SK-N-SH treated with all-trans-retinoic acid at 6 μM for 48 hours (cell line): ENCODE measurements around the gene COX6A2.
"Not testable (repeated sequence)": the region's sequence is repeated elsewhere in the genome, so short reads cannot be mapped to it uniquely, and the experiment has no call there.

Experiments used
- ATAC-seq: fragments of 200-7000 bp; cut with Tn5 transposase; 3 replicates; pipeline ENCODE4 v1.9.1; 2020; ENCODE audit warnings: mild to moderate bottlenecking, moderate library complexity
- ARNTL ChIP-seq: fragments of 450-650 bp; formaldehyde crosslinking; IDR thresholded peaks from 2 replicates; pipeline ENCODE4 v1.5.0; 2020; ENCODE audit warnings: low read depth, mild to moderate bottlenecking, moderate library complexity, borderline replicate concordance
- BACH2 ChIP-seq: fragments of 250-450 bp; sonication (Bioruptor Pico); IDR thresholded peaks from 2 replicates; pipeline ENCODE4 v1.9.0; 2021; ENCODE audit warnings: mild to moderate bottlenecking, borderline replicate concordance
- CSDC2 ChIP-seq: fragments of 250-450 bp; sonication (Bioruptor Pico); IDR thresholded peaks from 2 replicates; pipeline ENCODE4 v1.5.0; 2020; ENCODE audit warnings: mild to moderate bottlenecking, moderate library complexity
- CSRNP3 ChIP-seq: fragments of 250-450 bp; sonication (Bioruptor Pico); IDR thresholded peaks from 2 replicates; pipeline ENCODE4 v1.5.1; 2021; ENCODE audit warnings: mild to moderate bottlenecking, moderate library complexity
- ESRRG ChIP-seq: fragments of 250-450 bp; sonication (Bioruptor Pico); IDR thresholded peaks from 2 replicates; pipeline ENCODE4 v1.6.1; 2021; ENCODE audit warnings: mild to moderate bottlenecking
- GLIS3 ChIP-seq: fragments of 250-450 bp; sonication (Bioruptor Pico); IDR thresholded peaks from 2 replicates; pipeline ENCODE4 v1.5.0; 2020; ENCODE audit warnings: mild to moderate bottlenecking, moderate library complexity
- ISL1 ChIP-seq: fragments of 250-450 bp; sonication (Bioruptor Pico); IDR thresholded peaks from 2 replicates; pipeline ENCODE4 v2.1.2; 2022; ENCODE audit warnings: mild to moderate bottlenecking, moderate library complexity
- OSR1 ChIP-seq: fragments of 250-450 bp; sonication (Bioruptor Pico); IDR thresholded peaks from 2 replicates; pipeline ENCODE4 v1.8.0; 2022; ENCODE audit warnings: moderate library complexity, mild to moderate bottlenecking, inconsistent platforms
- PATZ1 ChIP-seq: fragments of 250-450 bp; sonication (Bioruptor Pico); IDR thresholded peaks from 2 replicates; pipeline ENCODE4 v1.8.0; 2020; ENCODE audit warnings: mild to moderate bottlenecking, moderate library complexity, borderline replicate concordance
- PPARA ChIP-seq: fragments of 250-450 bp; sonication (Bioruptor Pico); IDR thresholded peaks from 2 replicates; pipeline ENCODE4 v1.5.0; 2020; ENCODE audit warnings: mild to moderate bottlenecking, borderline replicate concordance
- RARB ChIP-seq: fragments of 250-450 bp; sonication (Bioruptor Pico); IDR thresholded peaks from 2 replicates; pipeline ENCODE4 v1.8.0; 2021; ENCODE audit warnings: mild to moderate bottlenecking, moderate library complexity
- SNAI2 ChIP-seq: fragments of 250-450 bp; sonication (Bioruptor Pico); IDR thresholded peaks from 2 replicates; pipeline ENCODE4 v1.5.0; 2020; ENCODE audit warnings: mild to moderate bottlenecking, moderate library complexity
- TCF4 ChIP-seq: fragments of 250-450 bp; sonication (Bioruptor Pico); IDR thresholded peaks from 2 replicates; pipeline ENCODE4 v1.8.0; 2021; ENCODE audit warnings: mild to moderate bottlenecking, moderate library complexity, borderline replicate concordance
- TOX ChIP-seq: fragments of 250-450 bp; sonication (Bioruptor Pico); IDR thresholded peaks from 2 replicates; pipeline ENCODE4 v1.8.0; 2021; ENCODE audit warnings: mild to moderate bottlenecking, moderate library complexity, borderline replicate concordance
- ZC3H10 ChIP-seq: fragments of 250-450 bp; sonication (Bioruptor Pico); IDR thresholded peaks from 2 replicates; pipeline ENCODE4 v1.5.1; 2021; ENCODE audit warnings: mild to moderate bottlenecking, moderate library complexity
- ZFP3 ChIP-seq: fragments of 250-450 bp; sonication (Bioruptor Pico); IDR thresholded peaks from 2 replicates; pipeline ENCODE4 v1.5.0; 2020; ENCODE audit warnings: mild to moderate bottlenecking, moderate library complexity
- ZFP30 ChIP-seq: fragments of 450-650 bp; formaldehyde crosslinking; IDR thresholded peaks from 2 replicates; pipeline ENCODE4 v1.5.0; 2022; ENCODE audit warnings: mild to moderate bottlenecking, moderate library complexity
- ZNF565 ChIP-seq: fragments of 450-650 bp; formaldehyde crosslinking; conservative IDR thresholded peaks from 2 replicates; pipeline ENCODE4 v1.5.0; 2020; ENCODE audit warnings: low read depth, mild to moderate bottlenecking, moderate library complexity
- ZNF70 ChIP-seq: fragments of 450-650 bp; formaldehyde crosslinking; IDR thresholded peaks from 2 replicates; pipeline ENCODE4 v1.5.0; 2020; ENCODE audit warnings: mild to moderate bottlenecking, moderate library complexity
- TF ChIP-seq, protein P1 (sequence below): fragments of 250-450 bp; sonication (Bioruptor Pico); IDR thresholded peaks from 2 replicates; pipeline ENCODE4 v1.5.1; 2020; ENCODE audit warnings: low read depth, mild to moderate bottlenecking, moderate library complexity
- TF ChIP-seq, protein P2 (sequence below): fragments of 250-450 bp; sonication (Bioruptor Pico); IDR thresholded peaks from 2 replicates; pipeline ENCODE4 v1.8.0; 2021; ENCODE audit warnings: low read depth, mild to moderate bottlenecking, moderate library complexity, borderline replicate concordance

Gene COX6A2

DNA sequence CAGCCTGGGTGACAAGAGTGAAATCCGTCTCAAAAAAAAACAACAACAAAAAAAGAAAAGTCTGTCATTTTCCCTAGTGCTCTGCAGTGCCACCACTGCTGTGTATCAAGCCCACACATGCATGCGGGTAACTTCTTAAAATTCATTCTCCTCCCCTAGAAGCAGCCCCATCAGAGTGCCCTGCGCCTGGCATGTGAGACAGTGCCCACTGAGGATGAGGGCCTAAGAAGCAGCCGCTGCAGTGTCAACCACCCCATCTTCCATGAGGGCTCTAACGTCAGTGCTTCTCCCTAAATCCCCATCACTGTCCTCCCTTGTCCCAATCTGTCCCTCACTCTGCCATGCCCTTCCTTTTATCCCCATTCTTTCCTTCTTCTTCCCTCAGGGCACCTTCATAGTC lies 10.2 kb downstream of the COX6A2 start:
- ATAC-seq = no peak
- no peak for TF ChIP-seq ZNF70
- TF ChIP-seq GLIS3 (CRISPR knock-in tag) = no peak
- no peak for TF ChIP-seq ZFP3 (CRISPR knock-in tag)
- TF ChIP-seq ZC3H10 (CRISPR knock-in tag) = no peak
- no peak for TF ChIP-seq TCF4 (CRISPR knock-in tag)
- TF ChIP-seq RARB (CRISPR knock-in tag) = no peak
- TF ChIP-seq ZNF565 (CRISPR knock-in tag) = no peak
- TF ChIP-seq PATZ1 (CRISPR knock-in tag) = no peak
- TF ChIP-seq BACH2 (CRISPR knock-in tag) = no peak
- TF ChIP-seq ISL1 = no peak
- TF ChIP-seq, protein P1, sequence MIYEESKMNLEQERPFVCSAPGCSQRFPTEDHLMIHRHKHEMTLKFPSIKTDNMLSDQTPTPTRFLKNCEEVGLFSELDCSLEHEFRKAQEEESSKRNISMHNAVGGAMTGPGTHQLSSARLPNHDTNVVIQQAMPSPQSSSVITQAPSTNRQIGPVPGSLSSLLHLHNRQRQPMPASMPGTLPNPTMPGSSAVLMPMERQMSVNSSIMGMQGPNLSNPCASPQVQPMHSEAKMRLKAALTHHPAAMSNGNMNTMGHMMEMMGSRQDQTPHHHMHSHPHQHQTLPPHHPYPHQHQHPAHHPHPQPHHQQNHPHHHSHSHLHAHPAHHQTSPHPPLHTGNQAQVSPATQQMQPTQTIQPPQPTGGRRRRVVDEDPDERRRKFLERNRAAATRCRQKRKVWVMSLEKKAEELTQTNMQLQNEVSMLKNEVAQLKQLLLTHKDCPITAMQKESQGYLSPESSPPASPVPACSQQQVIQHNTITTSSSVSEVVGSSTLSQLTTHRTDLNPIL (CRISPR knock-in tag) = no peak
- no peak for TF ChIP-seq SNAI2 (CRISPR knock-in tag)
- TF ChIP-seq CSDC2 (CRISPR knock-in tag) = no peak
- no peak for TF ChIP-seq CSRNP3
- no peak for TF ChIP-seq PPARA (CRISPR knock-in tag)
- TF ChIP-seq OSR1 (CRISPR knock-in tag) = no peak
- no peak for TF ChIP-seq ESRRG
- no peak for TF ChIP-seq ZFP30 (CRISPR knock-in tag)
- no peak for TF ChIP-seq ARNTL (CRISPR knock-in tag)
- no peak for TF ChIP-seq TOX (CRISPR knock-in tag)
- TF ChIP-seq, all 23 proteins: peak for 0

DNA sequence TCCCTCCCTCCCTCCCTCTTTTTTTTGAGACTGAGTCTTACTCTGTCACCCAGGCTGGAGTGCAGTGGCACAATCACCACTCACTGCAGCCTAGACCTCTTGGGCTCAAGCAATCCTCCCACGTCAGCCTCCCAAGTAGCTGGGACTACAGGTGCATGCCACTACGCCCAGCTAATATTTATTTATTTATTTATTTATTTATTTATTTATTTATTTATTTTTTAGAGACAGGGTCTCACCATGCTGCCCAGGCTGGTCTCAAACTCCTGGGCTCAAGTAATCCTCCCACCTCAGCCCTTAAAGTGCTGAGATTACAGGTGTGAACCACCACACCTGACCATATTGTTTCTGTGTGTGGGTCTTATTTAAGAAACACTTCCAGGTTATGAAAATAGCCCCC lies 11.1 kb downstream of the COX6A2 start:
- not testable (repeated sequence) for ATAC-seq

- TF ChIP-seq ESRRG (no peak), BACH2 (CRISPR knock-in tag) (no peak), CSRNP3 (no peak), ARNTL (CRISPR knock-in tag) (no peak), CSDC2 (CRISPR knock-in tag) (no peak), OSR1 (CRISPR knock-in tag) (no peak), ZFP30 (CRISPR knock-in tag) (no peak)
- TF ChIP-seq, protein P1 (CRISPR knock-in tag) = no peak
- TF ChIP-seq, all 23 proteins: peak for 0
- no peak for ATAC-seq
Measured at GRCh38 chr16:31416371-31416770, 11.8 kb downstream of the COX6A2 start.

DNA sequence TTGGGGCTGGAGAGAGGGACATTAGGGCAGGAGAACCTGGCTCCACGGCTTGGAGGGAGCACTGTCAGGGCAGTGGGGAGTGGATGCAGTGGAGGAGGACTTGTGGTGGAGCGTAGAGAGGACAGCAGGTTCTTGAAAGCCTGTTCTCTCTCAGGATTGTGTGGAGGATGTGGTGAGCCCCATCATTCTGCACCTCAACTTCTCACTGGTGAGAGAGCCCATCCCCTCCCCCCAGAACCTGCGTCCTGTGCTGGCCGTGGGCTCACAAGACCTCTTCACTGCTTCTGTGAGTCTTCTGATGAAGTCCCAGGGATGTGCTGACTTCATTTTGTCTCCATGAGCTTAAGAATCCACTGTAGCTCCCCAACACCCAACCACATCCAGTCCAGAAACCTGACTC lies 13.5 kb downstream of the COX6A2 start:
- ATAC-seq = no peak
- TF ChIP-seq ZFP3 (CRISPR knock-in tag) (no peak), OSR1 (CRISPR knock-in tag) (no peak), TCF4 (CRISPR knock-in tag) (no peak), BACH2 (CRISPR knock-in tag) (no peak), ZC3H10 (CRISPR knock-in tag) (no peak), ARNTL (CRISPR knock-in tag) (no peak), SNAI2 (CRISPR knock-in tag) (no peak)
- TF ChIP-seq, protein P2, sequence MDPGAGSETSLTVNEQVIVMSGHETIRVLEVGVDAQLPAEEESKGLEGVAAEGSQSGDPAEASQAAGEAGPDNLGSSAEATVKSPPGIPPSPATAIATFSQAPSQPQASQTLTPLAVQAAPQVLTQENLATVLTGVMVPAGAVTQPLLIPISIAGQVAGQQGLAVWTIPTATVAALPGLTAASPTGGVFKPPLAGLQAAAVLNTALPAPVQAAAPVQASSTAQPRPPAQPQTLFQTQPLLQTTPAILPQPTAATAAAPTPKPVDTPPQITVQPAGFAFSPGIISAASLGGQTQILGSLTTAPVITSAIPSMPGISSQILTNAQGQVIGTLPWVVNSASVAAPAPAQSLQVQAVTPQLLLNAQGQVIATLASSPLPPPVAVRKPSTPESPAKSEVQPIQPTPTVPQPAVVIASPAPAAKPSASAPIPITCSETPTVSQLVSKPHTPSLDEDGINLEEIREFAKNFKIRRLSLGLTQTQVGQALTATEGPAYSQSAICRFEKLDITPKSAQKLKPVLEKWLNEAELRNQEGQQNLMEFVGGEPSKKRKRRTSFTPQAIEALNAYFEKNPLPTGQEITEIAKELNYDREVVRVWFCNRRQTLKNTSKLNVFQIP (CRISPR knock-in tag) = no peak
